Urothelium cell line (cell line): ENCODE data around the gene ACOX3.
A peak's percentile ranks its signal among the peaks of the same experiment; 100 is the strongest.
"Not testable (repeated sequence)": the region's sequence is repeated elsewhere in the genome, so short reads cannot be mapped to it uniquely, and the experiment has no call there.

ENCODE experiments used
- DNase-seq: peaks from one replicate; pipeline ENCODE4 v3.0.0; 2011; ENCODE audit warnings: low spot score, mixed read lengths
- FAIRE-seq: peaks from 2 replicates; lab custom pipeline; 2011; peaks lifted over from hg19 to GRCh38; lab: Jason Lieb, UNC

ACOX3 gene

GRCh38 chr4:8440492-8441311 is at the start of gene ACOX3, which contains the start of gene TRMT44:
TSS of gene ACOX3 (minus strand) at chr4:8440723. CDS start at chr4:8416521, 24,202 bp downstream.
TSS of gene TRMT44 (plus strand) at chr4:8440777. CDS start at chr4:8440823, 46 bp downstream.
- FAIRE-seq (peak; percentile 55), DNase-seq (peak; percentile 88)

GRCh38 chr4:8488791-8489369 is 48.4 kb upstream of the ACOX3 start:
- DNase-seq (no peak), FAIRE-seq (no peak)

- FAIRE-seq, DNase-seq: not testable (repeated sequence)
Measured at GRCh38 chr4:8486643-8487042, 46.1 kb upstream of the ACOX3 start.

- FAIRE-seq (no peak), DNase-seq (no peak)
Measured at GRCh38 chr4:8480221-8480620, 39.7 kb upstream of the ACOX3 start.

- FAIRE-seq (no peak), DNase-seq (no peak)
Measured at GRCh38 chr4:8478801-8479744, 38.5 kb upstream of the ACOX3 start.

GRCh38 chr4:8478371-8478770 is 37.8 kb upstream of the ACOX3 start:
- FAIRE-seq, result no peak
- DNase-seq, result no peak

GRCh38 chr4:8477676-8478075 is 37.2 kb upstream of the ACOX3 start:
- FAIRE-seq (no peak), DNase-seq (no peak)

GRCh38 chr4:8477095-8477635 is 36.6 kb upstream of the ACOX3 start:
- FAIRE-seq, result no peak
- no peak for DNase-seq

GRCh38 chr4:8475751-8476575 is 35.4 kb upstream of the ACOX3 start:
- no peak for FAIRE-seq

GRCh38 chr4:8474856-8475255 is 34.3 kb upstream of the ACOX3 start:
- FAIRE-seq, result no peak
- no peak for DNase-seq

More at GRCh38 chr4:8475751-8476575, 35.4 kb upstream of the ACOX3 start:
- no peak for DNase-seq

GRCh38 chr4:8473920-8474590 is 33.5 kb upstream of the ACOX3 start:
- no peak for FAIRE-seq
- DNase-seq, result no peak

GRCh38 chr4:8473198-8473919 is 32.8 kb upstream of the ACOX3 start:
- DNase-seq (no peak), FAIRE-seq (no peak)

- no peak for FAIRE-seq
Measured at GRCh38 chr4:8472689-8473197, 32.2 kb upstream of the ACOX3 start.

GRCh38 chr4:8472158-8472688 is 31.7 kb upstream of the ACOX3 start:
- FAIRE-seq (no peak), DNase-seq (no peak)

More at GRCh38 chr4:8472689-8473197, 32.2 kb upstream of the ACOX3 start:
- DNase-seq, result no peak

- FAIRE-seq, result no peak
- DNase-seq, result no peak
Measured at GRCh38 chr4:8471211-8471875, 30.8 kb upstream of the ACOX3 start.

- FAIRE-seq (no peak), DNase-seq (no peak)
Measured at GRCh38 chr4:8470451-8471024, 30.0 kb upstream of the ACOX3 start.

GRCh38 chr4:8469550-8469949 is 29.0 kb upstream of the ACOX3 start:
- DNase-seq (no peak), FAIRE-seq (no peak)
